ENCODE measurements around the gene SORL1. TPM values are rescaled to one million over a fixed set of nuclear protein-coding genes. Genes with fewer than 3 reads are reported as not detected.

Gene SORL1
- total and polyA plus RNA-seq, 2 of the 8 experiments (the other 6 are each of a cell fraction or from before 2014, with no cell fraction given): 38.1 to 65.5 TPM

- no peak overlapping the region for H2BK20ac ChIP-seq (ENCODE audit: low read length)
- no peak overlapping the region for H3K27ac ChIP-seq (ENCODE audit: low read depth, low read length)
- H3K79me1 ChIP-seq (ENCODE audit: low read depth, low read length): no peaks in the 10 kb centered on the region
- no peaks in the 10 kb centered on the region for H4K20me1 ChIP-seq (replicated peaks in 1 of 2; ENCODE audit: control insufficient read depth in 1 of 2, insufficient read depth in 2 of 2, low read length in 2 of 2)
- no peak overlapping the region for H4K5ac ChIP-seq (ENCODE audit: insufficient read length, low read depth, low read length)
- no peak overlapping the region for H3K23ac ChIP-seq (ENCODE audit: insufficient read length)
- H2AK5ac ChIP-seq (ENCODE audit: low read depth, low read length): no peak overlapping the region
- no peak overlapping the region for H3K4me3 ChIP-seq (ENCODE audit: extremely low read depth in 1 of 4, insufficient read depth in 2 of 4, low read depth in 3 of 4, low read length in 4 of 4)
- no peak overlapping the region for H3K18ac ChIP-seq (ENCODE audit: extremely low read depth, low read length)
- no peak overlapping the region for H3K56ac ChIP-seq (replicated peaks; ENCODE audit: insufficient read length, low read depth, low read length)
- no peaks in the 10 kb centered on the region for H3K4me1 ChIP-seq (replicated peaks in 1 of 4; ENCODE audit: control insufficient read depth in 3 of 4, insufficient read depth in 4 of 4, low read length in 3 of 4)
- ChIA-PET POLR2A (ENCODE audit: partially characterized antibody) (no interaction called here), CTCF (ENCODE audit: partially characterized antibody) (no interaction called here)
- H2BK12ac ChIP-seq (ENCODE audit: low read depth, low read length): no peak overlapping the region
- FAIRE-seq (no peak), DNase-seq (ENCODE audit: low read depth in 1 of 2, low spot score in 2 of 2) (no peak)
- no peaks in the 10 kb centered on the region for H3K9me3 ChIP-seq (ENCODE audit: insufficient read depth in 2 of 2, low read depth in 1 of 2, low read length in 1 of 2)
- no peak overlapping the region for H4K91ac ChIP-seq (replicated peaks; ENCODE audit: insufficient read length, low read length)
- no peaks in the 10 kb centered on the region for H3K23me2 ChIP-seq (ENCODE audit: low read depth, low read length)
- peaks cover 12 to 34% (median 26%) of the 10 kb centered on the region in 4 experiments for H3K36me3 ChIP-seq (ENCODE audit: control insufficient read depth in 2 of 4, insufficient read depth in 4 of 4, low read length in 3 of 4)
- H3K14ac ChIP-seq (ENCODE audit: insufficient read length): no peak overlapping the region
- no peak overlapping the region for H3K9ac ChIP-seq (replicated peaks in 1 of 4; ENCODE audit: extremely low read depth in 1 of 4, low read depth in 3 of 4, low read length in 3 of 4)
- H2BK5ac ChIP-seq (ENCODE audit: low read depth, low read length): no peak overlapping the region
- H3K27me3 ChIP-seq (replicated peaks in 1 of 4; ENCODE audit: control insufficient read depth in 3 of 4, extremely low read depth in 1 of 4, insufficient read depth in 3 of 4, low read length in 3 of 4): no peaks in the 10 kb centered on the region
- H2BK120ac ChIP-seq (replicated peaks; ENCODE audit: low read depth, low read length): no peak overlapping the region
- H4K8ac ChIP-seq (ENCODE audit: extremely low read depth, insufficient read depth, low read length): no peak overlapping the region
- H3K4ac ChIP-seq (replicated peaks; ENCODE audit: insufficient read length, low read depth, low read length): no peak overlapping the region
- no peak overlapping the region for H2BK15ac ChIP-seq (ENCODE audit: low read length)
- H2AFZ ChIP-seq (ENCODE audit: low read length): no peak overlapping the region
- TF ChIP-seq PHF8 (conservative IDR thresholded peaks at IDR 0.05; ENCODE audit: low read depth, low read length): no peak
- TF ChIP-seq HDAC2 (IDR thresholded peaks at IDR 0.05; ENCODE audit: borderline replicate concordance in 1 of 2, low read depth in 2 of 2, low read length in 2 of 2): no peak
- no peak for TF ChIP-seq SIX5 (IDR thresholded peaks at IDR 0.05; ENCODE audit: low read depth, low read length)
- TF ChIP-seq TCF12 (IDR thresholded peaks at IDR 0.05; ENCODE audit: low read depth, low read length): no peak
- TF ChIP-seq YY1 (IDR thresholded peaks at IDR 0.05; ENCODE audit: low read depth, low read length): no peak
- no peak for TF ChIP-seq NRF1 (IDR thresholded peaks at IDR 0.05; ENCODE audit: low read depth, low read length)
- no peak for TF ChIP-seq BRCA1 (IDR thresholded peaks at IDR 0.05; ENCODE audit: low read depth, low read length)
- H3K79me2 ChIP-seq (ENCODE audit: control insufficient read depth in 1 of 2, insufficient read depth in 2 of 2, low read length in 2 of 2): no peaks in the 10 kb centered on the region
- 85% methylated on average over 6 of the region's 6 CpGs; no CpG with 5 or more reads in 1 of the 2 experiments for WGBS, 2 experiments (ENCODE audit: extremely low coverage in 1 of 2, insufficient coverage in 1 of 2, insufficient read length in 1 of 2, insufficient replicate concordance in 2 of 2, low coverage in 1 of 2, low lambda C conversion rate in 2 of 2, missing lambda C conversion rate in 1 of 2)
- no peak overlapping the region for H3K4me2 ChIP-seq (ENCODE audit: insufficient read depth in 1 of 2, low read depth in 2 of 2, low read length in 2 of 2)
Measured at GRCh38 chr11:121543836-121544380, 91.8 kb downstream of the SORL1 start.

Measured in H1 (cell line).